GM12878 (cell line): ENCODE data around the gene MAST2. TPM values are rescaled to one million over a fixed set of nuclear protein-coding genes. Genes with fewer than 3 reads are reported as not detected.

ENCODE experiments used
- ATAC-seq: fragments of 200-7000 bp; cut with Tn5 transposase; 3 replicates; pipeline ENCODE4 v1.9.1; 2020; ENCODE audit warnings: mild to moderate bottlenecking, moderate library complexity
- BruUV-seq: library from RNA; stranded (reverse); fragments of 400-500 nt; replicated peaks from 2 replicates; lab custom pipeline; 2021; lab: Mats Ljungman, UMichigan
- CTCF ChIA-PET: fragments of 300-600 bp; sonication (Branson Sonifier 250); formaldehyde crosslinking; extraction: SDS; loops from one replicate; lab custom pipeline; 2021; ENCODE audit warnings: inconsistent platforms; lab: Yijun Ruan, JAX
- POLR2A ChIA-PET: fragments of 350-600 bp; formaldehyde crosslinking; extraction: SDS; loops from one replicate; lab custom pipeline; 2021; ENCODE audit warnings: inconsistent platforms; lab: Charles Lee
- RAD21 ChIA-PET: fragments of 300-600 bp; sonication (Branson Sonifier 250); formaldehyde crosslinking; loops from one replicate; lab custom pipeline; 2023; ENCODE audit warnings: antibody characterized with exemption; ENCODE audit not compliant: unreplicated experiment; lab: Charles Lee
- SMC1A ChIA-PET: fragments of 300-600 bp; sonication (Branson Sonifier 250); formaldehyde crosslinking; loops from one replicate; lab custom pipeline; 2023; ENCODE audit not compliant: unreplicated experiment, uncharacterized antibody; lab: Charles Lee
- DNase-seq: peaks from one replicate; pipeline ENCODE4 v3.0.0-alpha.2; 2011; ENCODE audit warnings: low read depth, low spot score
- FAIRE-seq: peaks from 3 replicates; lab custom pipeline; 2011; peaks lifted over from hg19 to GRCh38; lab: Jason Lieb, UNC
- H2AFZ ChIP-seq: 2 replicates; pipeline ENCODE4 v1.6.0; 2011; ENCODE audit warnings: low read depth, low read length, control low read depth; ENCODE audit not compliant: control insufficient read depth
- H3K27ac ChIP-seq: 2 replicates; pipeline ENCODE4 v1.5.1; 2011; ENCODE audit warnings: control low read depth; ENCODE audit not compliant: control insufficient read depth, insufficient read depth
- H3K27me3 ChIP-seq, 2 experiments: replicated peaks in 1 of 2; 2 replicates each; pipeline versions ENCODE4 v1.6.0 to v1.6.1; 2011; ENCODE audit warnings: low read length in 1 of 2; ENCODE audit not compliant: control insufficient read depth in 2 of 2, insufficient read depth in 2 of 2
- H3K36me3 ChIP-seq, 2 experiments: 2 replicates each; pipeline ENCODE4 v1.5.1; 2011; ENCODE audit warnings: low read length in 1 of 2; ENCODE audit not compliant: control insufficient read depth in 2 of 2, insufficient read depth in 2 of 2
- H3K4me1 ChIP-seq: 2 replicates; pipeline ENCODE4 v1.6.1; 2011; ENCODE audit warnings: mild to moderate bottlenecking, low read length, moderate library complexity, mixed read lengths; ENCODE audit not compliant: control insufficient read depth, insufficient read depth
- H3K4me2 ChIP-seq: 2 replicates; pipeline ENCODE4 v1.6.0; 2011; ENCODE audit warnings: control low read depth; ENCODE audit not compliant: control insufficient read depth, insufficient read depth
- H3K4me3 ChIP-seq: fragments of 200-600 bp; sonication (generic); 2 replicates; pipeline ENCODE4 v1.5.1; 2016
- H3K79me2 ChIP-seq: 2 replicates; pipeline ENCODE4 v1.6.0; 2011; ENCODE audit warnings: low read length; ENCODE audit not compliant: control insufficient read depth, insufficient read depth
- H3K9ac ChIP-seq: 2 replicates; pipeline ENCODE4 v1.8.0; 2011; ENCODE audit warnings: low read length, control low read depth, mixed read lengths; ENCODE audit not compliant: control insufficient read depth, insufficient read depth
- H3K9me3 ChIP-seq: replicated peaks from 3 replicates; pipeline ENCODE4 v1.5.1; 2011; ENCODE audit warnings: mild to moderate bottlenecking, low read length; ENCODE audit not compliant: control insufficient read depth, insufficient read depth
- H4K20me1 ChIP-seq: 2 replicates; pipeline ENCODE4 v1.6.0; 2011; ENCODE audit not compliant: control insufficient read depth, insufficient read depth
- ASH2L ChIP-seq: fragments of 300-600, 200-600 bp; sonication (generic); IDR thresholded peaks from 2 replicates; pipeline ENCODE4 v1.6.1; 2017; ENCODE audit warnings: low read depth, mild to moderate bottlenecking, borderline replicate concordance
- ATF2 ChIP-seq: IDR thresholded peaks from 2 replicates; pipeline ENCODE4 v1.6.1; 2012; ENCODE audit warnings: low read length, inconsistent platforms
- ATF7 ChIP-seq: fragments of 450-650 bp; IDR thresholded peaks from 2 replicates; pipeline ENCODE4 v1.6.1; 2016; ENCODE audit warnings: low read depth, mild to moderate bottlenecking
- CHD1 ChIP-seq: IDR thresholded peaks from 2 replicates; pipeline ENCODE4 v1.6.1; 2012; ENCODE audit warnings: low read depth, low read length, improper control_type of control experiment
- EED ChIP-seq: sonication (generic); IDR thresholded peaks from 2 replicates; pipeline ENCODE4 v1.6.1; 2016; ENCODE audit warnings: antibody characterized with exemption, low read depth
- ESRRA ChIP-seq: IDR thresholded peaks from 2 replicates; pipeline ENCODE4 v1.6.1; 2012; ENCODE audit warnings: mild to moderate bottlenecking, low read length, improper control_type of control experiment
- FOS ChIP-seq: IDR thresholded peaks from 3 replicates; pipeline ENCODE4 v1.6.1; 2011; ENCODE audit warnings: borderline replicate concordance; ENCODE audit not compliant: insufficient read length; ENCODE audit errors: extremely low read depth
- HDAC2 ChIP-seq: fragments of 200-600 bp; sonication (generic); IDR thresholded peaks from 2 replicates; pipeline ENCODE4 v1.6.1; 2017
- NFXL1 ChIP-seq: fragments of 450-650 bp; IDR thresholded peaks from 2 replicates; pipeline ENCODE4 v1.6.1; 2017; ENCODE audit warnings: antibody characterized with exemption, mild to moderate bottlenecking, borderline replicate concordance
- NFYB ChIP-seq: IDR thresholded peaks from 2 replicates; pipeline ENCODE4 v1.6.1; 2011; ENCODE audit warnings: low read depth, mild to moderate bottlenecking, low read length, improper control_type of control experiment, moderate library complexity; ENCODE audit not compliant: insufficient read depth
- SMARCA5 ChIP-seq: fragments of 450-650 bp; IDR thresholded peaks from 2 replicates; pipeline ENCODE4 v1.6.1; 2017; ENCODE audit warnings: mild to moderate bottlenecking
- SREBF1 ChIP-seq: IDR thresholded peaks from 2 replicates; pipeline ENCODE4 v1.6.1; 2012; ENCODE audit warnings: mild to moderate bottlenecking, low read length
- SREBF2 ChIP-seq: IDR thresholded peaks from 2 replicates; pipeline ENCODE4 v1.6.1; 2012; ENCODE audit warnings: mild to moderate bottlenecking, low read length
- TARDBP ChIP-seq: IDR thresholded peaks from 2 replicates; pipeline ENCODE4 v1.6.1; 2016; ENCODE audit warnings: borderline replicate concordance
- TCF12 ChIP-seq: IDR thresholded peaks from 2 replicates; pipeline ENCODE4 v1.6.1; 2011; ENCODE audit warnings: low read depth, mild to moderate bottlenecking, low read length
- ZBTB40 ChIP-seq: fragments of 450-650 bp; IDR thresholded peaks from 2 replicates; pipeline ENCODE4 v1.6.1; 2016; ENCODE audit warnings: mild to moderate bottlenecking, moderate library complexity, borderline replicate concordance
- ZNF592 ChIP-seq: fragments of 450-650 bp; IDR thresholded peaks from 2 replicates; pipeline ENCODE4 v1.6.1; 2017; ENCODE audit warnings: mild to moderate bottlenecking, moderate library complexity
- ZNF622 ChIP-seq: fragments of 450-650 bp; IDR thresholded peaks from 2 replicates; pipeline ENCODE4 v1.6.1; 2017; ENCODE audit warnings: mild to moderate bottlenecking, inconsistent platforms
- WGBS: methylation state at CpG from one replicate; pipeline ENCODE4 v1.1.6; 2016; ENCODE audit warnings: low lambda C conversion rate; ENCODE audit not compliant: insufficient replicate concordance, insufficient coverage; ENCODE audit errors: missing lambda C conversion rate; 5-methylcytosine and 5-hydroxymethylcytosine counted together
- in situ Hi-C: fragments of 300-500 bp; cut with MboI; formaldehyde crosslinking; loops from 9 replicates; pipeline ENCODE4 v1.14.3; 2018; ENCODE audit warnings: mixed read lengths
- intact Hi-C: fragments of 100-400 bp; cut with micrococcal nuclease; formaldehyde crosslinking; loops from one replicate; pipeline ENCODE4 v1.14.2; 2022; ENCODE audit not compliant: unreplicated experiment
- polyA plus RNA-seq, 11 experiments: library from polyadenylated mRNA; depleted of rRNA in 4 of 11; unstranded in 6 of 11; stranded (reverse) in 5 of 11; fragments of >200 nt; fragmentation: Nextera tagmentation in 4 of 11; fragmentation: Illumina TruSeq in 1 of 11; extraction: Ambion mirVana in 4 of 11; extraction: Trizol in 1 of 11; gene quantifications; 1 replicate in 1 of 11; 2 replicates in 10 of 11; pipeline versions ENCODE4 v1.2.1 to v1.2.3, GENCODE V29; 2011 to 2016; ENCODE audit warnings: inconsistent platforms in 2 of 11, missing spikeins in 2 of 11, low read depth in 1 of 11
- total RNA-seq, 4 experiments: library from RNA; depleted of rRNA in 3 of 4; stranded (reverse); fragments of >200 nt in 3 of 4; fragmentation: Illumina TruSeq in 1 of 4; extraction: Trizol in 1 of 4; gene quantifications; 2 replicates each; pipeline versions ENCODE4 v1.2.1 to v1.2.3, GENCODE V29; 2013 to 2021

Gene MAST2
- total and polyA plus RNA-seq, 10 of the 15 experiments (the other 5 are each of a cell fraction or from before 2014, with no cell fraction given), result 1.0 to 28.7 (median 13.8) TPM

- Histone ChIP-seq H3K36me3 (no peaks in the 10 kb centered on the region), H3K79me2 (no peaks in the 10 kb centered on the region), H3K9me3 (no peaks in the 10 kb centered on the region), H4K20me1 (no peaks in the 10 kb centered on the region)
- in situ Hi-C loops, result no loop called here
- 96% methylated on average over 6 of the region's 6 CpGs for WGBS
- SMC1A ChIA-PET, result no interaction called here
- no peak for DNase-seq
- RAD21 ChIA-PET, result no interaction called here
- BruUV-seq, result no TSS peak
- TF ChIP-seq SREBF1 (no peak), FOS (no peak), NFYB (no peak), ATF2 (no peak), TCF12 (no peak), ASH2L (no peak), ESRRA (no peak), ZNF622 (no peak), NFXL1 (no peak), HDAC2 (no peak), EED (no peak), ATF7 (no peak), SMARCA5 (no peak), ZBTB40 (no peak), TARDBP (no peak), SREBF2 (no peak), ZNF592 (no peak), CHD1 (no peak)
- TF ChIP-seq, all 136 proteins: peak for 0
- Histone ChIP-seq H3K4me1 (no peaks in the 10 kb centered on the region), H3K27ac (no peak overlapping the region), H3K27me3 (no peaks in the 10 kb centered on the region), H3K4me2 (no peak overlapping the region), H2AFZ (no peak overlapping the region), H3K9ac (no peak overlapping the region), H3K4me3 (no peak overlapping the region)
- intact Hi-C loops, result no loop called here
- no peak for FAIRE-seq
- ChIA-PET CTCF (no interaction called here), POLR2A (no interaction called here)
- ATAC-seq, result no peak
These were observed 67.1 kb downstream of the MAST2 start for GRCh38 chr1:45870500-45870899.
